M059J (cell line): ENCODE results near the gene ZHX3. TPM values are rescaled to one million over a fixed set of nuclear protein-coding genes. Genes with fewer than 3 reads are reported as not detected.
A peak's percentile ranks its signal among the peaks of the same experiment; 100 is the strongest.

ENCODE experiments used
- DNase-seq: peaks from one replicate; pipeline ENCODE4 v3.0.0-alpha.2; 2012; ENCODE audit warnings: low read depth
- total RNA-seq: library from RNA; depleted of rRNA; stranded (reverse); fragments of >200 nt; shearing (Covaris generic); gene quantifications from 2 replicates; pipeline ENCODE4 v1.2.3, GENCODE V29; 2014

The ZHX3 gene
- total RNA-seq, 1 experiment from 2014 or later = 42.6 TPM

GRCh38 chr20:41304002-41304401 lies 13.5 kb downstream of the ZHX3 start:
- no peak for DNase-seq

- DNase-seq = no peak
Measured at GRCh38 chr20:41300886-41301285, 16.6 kb downstream of the ZHX3 start.

- DNase-seq = no peak
Measured at GRCh38 chr20:41300383-41300782, 17.1 kb downstream of the ZHX3 start.

- DNase-seq = no peak
Measured at GRCh38 chr20:41299899-41300298, 17.6 kb downstream of the ZHX3 start.

GRCh38 chr20:41293269-41294037 lies 24.1 kb downstream of the ZHX3 start:
- no peak for DNase-seq

- no peak for DNase-seq
Measured at GRCh38 chr20:41290804-41291389, 26.6 kb downstream of the ZHX3 start.

GRCh38 chr20:41287327-41287726 lies 30.2 kb downstream of the ZHX3 start:
- peak; percentile 82 for DNase-seq

- DNase-seq = no peak
Measured at GRCh38 chr20:41286240-41286851, 31.2 kb downstream of the ZHX3 start.

- no peak for DNase-seq
Measured at GRCh38 chr20:41279546-41280225, 37.8 kb downstream of the ZHX3 start.

- DNase-seq = no peak
Measured at GRCh38 chr20:41278936-41279335, 38.6 kb downstream of the ZHX3 start.

GRCh38 chr20:41277049-41277448 lies 40.5 kb downstream of the ZHX3 start:
- no peak for DNase-seq

- DNase-seq = no peak
Measured at GRCh38 chr20:41276317-41276751, 41.2 kb downstream of the ZHX3 start.

GRCh38 chr20:41275301-41275731 lies 42.2 kb downstream of the ZHX3 start:
- DNase-seq = peak; percentile 71

GRCh38 chr20:41274152-41274551 lies 43.4 kb downstream of the ZHX3 start:
- no peak for DNase-seq

- DNase-seq = no peak
Measured at GRCh38 chr20:41273445-41273844, 44.1 kb downstream of the ZHX3 start.

GRCh38 chr20:41272339-41272738 lies 45.2 kb downstream of the ZHX3 start:
- no peak for DNase-seq

- DNase-seq = no peak
Measured at GRCh38 chr20:41268917-41269652, 48.4 kb downstream of the ZHX3 start.

- no peak for DNase-seq
Measured at GRCh38 chr20:41268402-41268801, 49.1 kb downstream of the ZHX3 start.

- DNase-seq = no peak
Measured at GRCh38 chr20:41265938-41266337, 51.6 kb downstream of the ZHX3 start.

GRCh38 chr20:41264819-41265218 lies 52.7 kb downstream of the ZHX3 start:
- no peak for DNase-seq
